Ectodermal cell (in vitro differentiated cells): ENCODE data around the gene TBX3. TPM values are rescaled to one million over a fixed set of nuclear protein-coding genes. Genes with fewer than 3 reads are reported as not detected.
"Not testable (repeated sequence)": the region's sequence is repeated elsewhere in the genome, so short reads cannot be mapped to it uniquely, and the experiment has no call there.

Source experiments
- H3K27ac ChIP-seq: 2 replicates; pipeline ENCODE4 v1.7.0; 2013; ENCODE audit warnings: mild to moderate bottlenecking, low read depth, low read length; ENCODE audit not compliant: insufficient read depth, poor library complexity, severe bottlenecking
- H3K27me3 ChIP-seq: 2 replicates; pipeline ENCODE4 v1.7.0; 2013; ENCODE audit warnings: mild to moderate bottlenecking, low read length; ENCODE audit not compliant: insufficient read depth, control insufficient read depth, poor library complexity, severe bottlenecking
- H3K36me3 ChIP-seq: one replicate; pipeline ENCODE4 v1.7.0; 2013; ENCODE audit warnings: low read length; ENCODE audit not compliant: control insufficient read depth, insufficient read depth
- H3K4me1 ChIP-seq: one replicate; pipeline ENCODE4 v1.7.0; 2013; ENCODE audit warnings: low read length; ENCODE audit not compliant: control insufficient read depth, insufficient read depth
- H3K4me3 ChIP-seq: 2 replicates; pipeline ENCODE4 v1.7.0; 2013; ENCODE audit warnings: low read depth, low read length, control low read depth; ENCODE audit not compliant: insufficient read depth
- H3K9me3 ChIP-seq: 2 replicates; pipeline ENCODE4 v1.7.0; 2013; ENCODE audit warnings: mild to moderate bottlenecking, low read length, moderate library complexity; ENCODE audit not compliant: control insufficient read depth
- WGBS, 2 experiments: methylation state at CpG; one replicate each; pipeline ENCODE4 v1.1.7; 2013; ENCODE audit warnings: missing lambda C conversion rate in 2 of 2; 5-methylcytosine and 5-hydroxymethylcytosine counted together
- polyA plus RNA-seq, 4 experiments: library from polyadenylated mRNA; stranded (reverse); fragments of 50-300 nt; gene quantifications; one replicate each; pipeline ENCODE4 v1.2.3, GENCODE V29; 2013

Gene TBX3
- polyA plus RNA-seq (2013, experiment 1 of 4) = 0.37 TPM
- 0.23 TPM for polyA plus RNA-seq (2013, experiment 2 of 4)
- polyA plus RNA-seq (2013, experiment 3 of 4) = 0.80 TPM
- 0.57 TPM for polyA plus RNA-seq (2013, experiment 4 of 4)

- 0 to 1% methylated on average over 76 of the region's 76 CpGs for WGBS, 2 experiments
- no peaks in the 10 kb centered on the region for H3K9me3 ChIP-seq
- peak within 1 kb of the TSS; percentile 43 for H3K4me3 ChIP-seq
- H3K27ac ChIP-seq = no peak within 1 kb of the TSS
- peaks cover 99% of the 10 kb centered on the region for H3K27me3 ChIP-seq
- no peaks in the 10 kb centered on the region for H3K36me3 ChIP-seq
- peaks cover 35% of the 10 kb centered on the region for H3K4me1 ChIP-seq
These were observed at the start of gene TBX3 for GRCh38 chr12:114684098-114684869. Gene TBX3, minus strand, starts transcription at chr12:114684175. Its CDS starts 975 bp downstream, at chr12:114683200.

DNA sequence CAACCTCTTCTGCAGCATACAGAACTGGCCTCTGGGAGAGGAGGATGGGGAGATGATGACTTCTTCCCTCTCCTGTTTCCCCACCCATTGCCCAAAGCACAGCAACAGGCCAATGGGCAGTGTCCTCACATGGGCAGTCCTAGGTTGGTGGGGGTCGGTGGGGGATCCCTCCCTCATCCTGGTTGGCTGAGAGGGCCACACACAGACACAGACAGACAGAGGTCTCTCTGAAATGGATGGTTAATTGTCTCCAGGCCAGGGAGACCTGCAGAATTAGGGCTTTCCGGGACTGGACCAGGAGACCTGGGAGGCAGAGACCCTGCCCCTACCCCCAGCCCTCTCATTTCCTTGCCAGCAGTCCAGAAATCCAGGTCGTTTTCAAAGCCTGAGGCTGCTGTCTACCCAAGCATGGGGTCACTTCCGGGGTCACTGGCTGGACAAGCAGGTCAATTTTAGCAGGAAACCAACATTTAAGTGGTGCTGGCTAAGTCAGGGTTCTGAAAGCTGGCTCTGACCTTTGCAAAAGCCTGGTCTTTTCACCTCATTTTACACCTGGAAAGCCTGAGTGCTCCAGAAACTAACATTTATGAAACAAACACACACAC lies 48.6 kb upstream of the TBX3 start:
- H3K36me3 ChIP-seq = no peaks in the 10 kb centered on the region
- peaks cover 36% of the 10 kb centered on the region for H3K27me3 ChIP-seq
- 75 to 84% methylated on average over 4 of the region's 4 CpGs for WGBS, 2 experiments
- no peak overlapping the region for H3K4me3 ChIP-seq
- H3K27ac ChIP-seq = no peak overlapping the region
- no peaks in the 10 kb centered on the region for H3K9me3 ChIP-seq
- H3K4me1 ChIP-seq = no peaks in the 10 kb centered on the region

DNA sequence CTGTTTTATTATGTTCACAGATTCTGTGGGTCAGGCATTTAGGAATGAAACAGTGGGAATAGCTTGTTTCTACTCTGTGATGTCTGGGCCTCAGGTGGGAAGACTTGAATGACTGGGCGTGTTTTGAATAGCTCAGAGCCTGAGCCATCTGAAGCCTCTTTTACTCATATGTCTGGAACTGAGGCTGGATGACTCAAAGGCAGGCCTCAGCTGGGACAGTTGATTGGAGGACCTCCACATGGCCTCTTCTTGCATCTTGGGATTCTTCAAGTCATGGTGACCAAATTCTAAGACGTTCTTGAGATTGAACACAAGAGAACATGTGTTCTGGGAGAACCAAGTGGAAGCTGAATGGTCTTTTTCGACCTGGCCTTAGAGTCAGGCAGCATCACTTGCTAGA lies 45.8 kb upstream of the TBX3 start:
- H3K27me3 ChIP-seq = peaks cover 11% of the 10 kb centered on the region
- WGBS, 2 experiments = 89 to 91% methylated on average over 3 of the region's 3 CpGs
- no peaks in the 10 kb centered on the region for H3K9me3 ChIP-seq

GRCh38 chr12:114726092-114726710 lies 42.2 kb upstream of the TBX3 start:
- no peak overlapping the region for H3K4me3 ChIP-seq
- WGBS, 2 experiments = 85 to 89% methylated on average over 7 of the region's 7 CpGs
- no peaks in the 10 kb centered on the region for H3K36me3 ChIP-seq
- no peaks in the 10 kb centered on the region for H3K27me3 ChIP-seq
- H3K27ac ChIP-seq = no peak overlapping the region
- H3K4me1 ChIP-seq = no peaks in the 10 kb centered on the region
- no peaks in the 10 kb centered on the region for H3K9me3 ChIP-seq

More for the DNA sequence above, 45.8 kb upstream of the TBX3 start:
- H3K4me3 ChIP-seq = no peak overlapping the region
- H3K4me1 ChIP-seq = no peaks in the 10 kb centered on the region
- no peak overlapping the region for H3K27ac ChIP-seq
- H3K36me3 ChIP-seq = no peaks in the 10 kb centered on the region

DNA sequence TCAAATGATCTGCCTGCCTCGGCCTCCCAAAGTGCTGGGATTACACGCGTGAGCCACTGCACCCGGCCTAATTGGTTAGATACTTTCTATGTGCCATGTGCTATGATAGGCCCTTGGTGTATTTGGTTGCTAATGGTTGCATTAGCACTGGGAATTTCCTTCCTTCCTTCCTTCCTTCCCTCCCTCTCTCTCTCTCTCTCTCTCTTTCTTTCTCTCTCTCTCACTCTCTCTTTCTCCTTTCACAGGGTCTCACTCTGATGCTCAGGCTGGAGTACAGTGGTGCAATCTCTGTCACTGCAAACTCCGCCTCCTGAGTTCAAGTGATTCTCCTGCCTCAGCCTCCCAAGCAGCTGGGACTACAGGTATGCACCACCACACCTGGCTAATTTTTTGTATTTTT lies 38.2 kb upstream of the TBX3 start:
- WGBS, 2 experiments = 90 to 95% methylated on average over 5 of the region's 5 CpGs
- not testable (repeated sequence) for H3K4me3 ChIP-seq, H3K36me3 ChIP-seq, H3K4me1 ChIP-seq, H3K9me3 ChIP-seq, H3K27ac ChIP-seq, H3K27me3 ChIP-seq

GRCh38 chr12:114721266-114721665 lies 37.3 kb upstream of the TBX3 start:
- no peak overlapping the region for H3K4me3 ChIP-seq
- no peaks in the 10 kb centered on the region for H3K36me3 ChIP-seq
- 76% methylated on average over 6 to 7 of the region's 7 CpGs for WGBS, 2 experiments

DNA sequence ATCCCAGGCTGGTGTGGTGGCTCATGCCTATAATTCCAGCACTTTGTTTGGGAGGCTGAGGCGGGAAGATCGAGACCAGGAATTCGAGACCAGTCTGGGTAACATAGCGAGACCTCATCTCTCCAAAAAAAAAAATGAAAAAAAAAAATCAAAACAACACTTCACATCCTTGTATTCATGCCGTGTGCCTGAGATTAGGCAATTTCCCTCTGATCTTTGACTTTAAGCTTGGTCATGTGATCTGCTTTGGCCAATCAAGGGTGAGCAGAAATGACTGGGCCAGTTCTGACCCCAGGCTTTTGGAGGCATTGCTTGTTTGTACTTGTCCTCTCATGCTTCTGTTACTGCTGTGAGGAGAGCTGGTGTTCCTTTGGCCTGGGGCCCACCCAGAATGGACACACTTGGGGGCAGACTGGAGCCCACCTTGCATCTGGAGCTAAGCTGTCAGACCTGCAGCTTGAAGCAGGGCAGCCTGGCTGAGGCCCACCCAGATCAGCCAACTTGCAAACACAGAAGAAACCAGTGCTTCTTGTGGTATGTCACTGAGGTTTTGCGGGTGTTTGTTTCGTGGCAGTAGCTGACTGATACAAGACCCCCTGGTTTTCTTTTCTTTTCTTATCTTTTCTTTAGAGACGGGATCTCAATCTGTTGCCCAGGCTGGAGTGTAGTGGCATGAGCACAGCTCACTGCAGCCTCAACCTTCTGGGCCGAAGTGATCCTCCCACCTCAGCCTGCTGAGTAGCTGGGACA lies 29.7 kb upstream of the TBX3 start:
- Histone ChIP-seq H3K4me1 (no peaks in the 10 kb centered on the region), H3K4me3 (no peak overlapping the region), H3K36me3 (no peaks in the 10 kb centered on the region), H3K27ac (no peak overlapping the region), H3K9me3 (no peaks in the 10 kb centered on the region), H3K27me3 (peaks cover 40% of the 10 kb centered on the region)
- WGBS, 2 experiments = 92 to 94% methylated on average over 9 of the region's 9 CpGs

More at GRCh38 chr12:114721266-114721665, 37.3 kb upstream of the TBX3 start:
- Histone ChIP-seq H3K27me3 (peaks cover 3% of the 10 kb centered on the region), H3K27ac (no peak overlapping the region), H3K4me1 (no peaks in the 10 kb centered on the region), H3K9me3 (no peaks in the 10 kb centered on the region)

GRCh38 chr12:114711689-114712152 lies 27.7 kb upstream of the TBX3 start:
- H3K27ac ChIP-seq = no peak overlapping the region
- no peaks in the 10 kb centered on the region for H3K4me1 ChIP-seq
- H3K4me3 ChIP-seq = no peak overlapping the region
- no peaks in the 10 kb centered on the region for H3K9me3 ChIP-seq
- 8 to 15% methylated on average over 4 of the region's 4 CpGs for WGBS, 2 experiments
- peaks cover 47% of the 10 kb centered on the region for H3K27me3 ChIP-seq
- H3K36me3 ChIP-seq = no peaks in the 10 kb centered on the region

- no peaks in the 10 kb centered on the region for H3K4me1 ChIP-seq
- H3K27me3 ChIP-seq = peaks cover 62% of the 10 kb centered on the region
- no peak overlapping the region for H3K4me3 ChIP-seq
- no peaks in the 10 kb centered on the region for H3K9me3 ChIP-seq
- no peaks in the 10 kb centered on the region for H3K36me3 ChIP-seq
- H3K27ac ChIP-seq = no peak overlapping the region
- WGBS, 2 experiments = 51 to 56% methylated on average over 5 to 7 of the region's 7 CpGs
These were observed 26.2 kb upstream of the TBX3 start for GRCh38 chr12:114710151-114710550.
